K562 (cell line): ENCODE measurements around the gene DOK1. TPM values are rescaled to one million over a fixed set of nuclear protein-coding genes. Genes with fewer than 3 reads are reported as not detected.

ENCODE experiments used
- BRCA1 ChIP-seq, 2 experiments: fragments of 450-650 bp in 1 of 2; sonication (generic) in 1 of 2; formaldehyde crosslinking in 1 of 2; IDR thresholded peaks; 2 replicates each; pipeline versions ENCODE4 v1.5.0 to v1.6.1; 2017 to 2020; ENCODE audit warnings: mild to moderate bottlenecking in 1 of 2, missing genetic modification reagents in 1 of 2
- FOXJ3 ChIP-seq: sonication (generic); formaldehyde crosslinking; IDR thresholded peaks from 2 replicates; pipeline ENCODE4 v1.4.0; 2020; ENCODE audit warnings: mild to moderate bottlenecking, missing genetic modification reagents
- NR2C2 ChIP-seq, 2 experiments: fragments of 200-800 bp in 1 of 2; sonication (Bioruptor generic) in 1 of 2; sonication (generic) in 1 of 2; formaldehyde crosslinking in 1 of 2; IDR thresholded peaks; 2 replicates each; pipeline versions ENCODE4 v1.6.1 to v1.8.0; 2016 to 2022; ENCODE audit warnings: mild to moderate bottlenecking in 1 of 2, missing compliant biosample characterization in 1 of 2, missing genetic modification characterization in 1 of 2, missing genetic modification reagents in 1 of 2
- NR3C1 ChIP-seq: sonication (generic); formaldehyde crosslinking; IDR thresholded peaks from 2 replicates; pipeline ENCODE4 v1.8.1; 2022; ENCODE audit warnings: missing genetic modification reagents
- RFX7 ChIP-seq: fragments of 250-450 bp; sonication (Bioruptor Pico); IDR thresholded peaks from 2 replicates; pipeline ENCODE4 v1.5.1; 2021; ENCODE audit warnings: mild to moderate bottlenecking
- SMARCA4 ChIP-seq: fragments of 450-650 bp; IDR thresholded peaks from 2 replicates; pipeline ENCODE4 v1.6.1; 2016
- ZFX ChIP-seq: sonication (generic); formaldehyde crosslinking; IDR thresholded peaks from 2 replicates; pipeline ENCODE4 v1.8.0; 2022; ENCODE audit warnings: mild to moderate bottlenecking, missing genetic modification reagents, moderate library complexity
- ZNF165 ChIP-seq: fragments of 250-450 bp; sonication (Bioruptor Pico); IDR thresholded peaks from 2 replicates; pipeline ENCODE4 v1.4.0; 2020; ENCODE audit warnings: borderline replicate concordance
- ZNF695 ChIP-seq: fragments of 450-650 bp; formaldehyde crosslinking; IDR thresholded peaks from 2 replicates; pipeline ENCODE4 v1.4.0; 2020; ENCODE audit warnings: mild to moderate bottlenecking, moderate library complexity
- polyA plus RNA-seq, 8 experiments: library from polyadenylated mRNA; depleted of rRNA in 4 of 8; stranded (reverse) in 5 of 8; unstranded in 3 of 8; fragments of >200 nt; fragmentation: Nextera tagmentation in 2 of 8; fragmentation: Illumina TruSeq in 1 of 8; extraction: Ambion mirVana in 2 of 8; extraction: Trizol in 1 of 8; gene quantifications; 2 replicates each; pipeline versions ENCODE4 v1.2.1 to v1.2.3, GENCODE V29; 2011 to 2014; ENCODE audit warnings: inconsistent platforms in 1 of 8, missing spikeins in 1 of 8
- total RNA-seq, 7 experiments: library from RNA; depleted of rRNA in 6 of 7; stranded (reverse); fragments of >200 nt in 6 of 7; fragmentation: Illumina TruSeq in 2 of 7; extraction: Trizol in 2 of 7; gene quantifications; 2 replicates each; pipeline versions ENCODE4 v1.2.1 to v1.2.3, GENCODE V29; 2011 to 2021; ENCODE audit warnings: low replicate concordance in 1 of 7
- TF ChIP-seq, protein P1 (sequence below): fragments of 450-650 bp; IDR thresholded peaks from 2 replicates; pipeline ENCODE4 v1.6.1; 2016; ENCODE audit warnings: mild to moderate bottlenecking, moderate library complexity
- TF ChIP-seq, protein P2 (sequence below): fragments of 450-650 bp; formaldehyde crosslinking; IDR thresholded peaks from 2 replicates; pipeline ENCODE4 v1.4.0; 2020; ENCODE audit warnings: mild to moderate bottlenecking, moderate library complexity
- TF ChIP-seq, protein P3 (sequence below), 2 experiments: fragments of 450-650 bp; IDR thresholded peaks; 2 replicates each; pipeline ENCODE4 v1.6.1; 2016

DOK1 gene
- total and polyA plus RNA-seq, 9 of the 15 experiments (the other 6 are each of a cell fraction or from before 2014, with no cell fraction given) = 0.59 to 36.4 (median 16.1) TPM

DNA sequence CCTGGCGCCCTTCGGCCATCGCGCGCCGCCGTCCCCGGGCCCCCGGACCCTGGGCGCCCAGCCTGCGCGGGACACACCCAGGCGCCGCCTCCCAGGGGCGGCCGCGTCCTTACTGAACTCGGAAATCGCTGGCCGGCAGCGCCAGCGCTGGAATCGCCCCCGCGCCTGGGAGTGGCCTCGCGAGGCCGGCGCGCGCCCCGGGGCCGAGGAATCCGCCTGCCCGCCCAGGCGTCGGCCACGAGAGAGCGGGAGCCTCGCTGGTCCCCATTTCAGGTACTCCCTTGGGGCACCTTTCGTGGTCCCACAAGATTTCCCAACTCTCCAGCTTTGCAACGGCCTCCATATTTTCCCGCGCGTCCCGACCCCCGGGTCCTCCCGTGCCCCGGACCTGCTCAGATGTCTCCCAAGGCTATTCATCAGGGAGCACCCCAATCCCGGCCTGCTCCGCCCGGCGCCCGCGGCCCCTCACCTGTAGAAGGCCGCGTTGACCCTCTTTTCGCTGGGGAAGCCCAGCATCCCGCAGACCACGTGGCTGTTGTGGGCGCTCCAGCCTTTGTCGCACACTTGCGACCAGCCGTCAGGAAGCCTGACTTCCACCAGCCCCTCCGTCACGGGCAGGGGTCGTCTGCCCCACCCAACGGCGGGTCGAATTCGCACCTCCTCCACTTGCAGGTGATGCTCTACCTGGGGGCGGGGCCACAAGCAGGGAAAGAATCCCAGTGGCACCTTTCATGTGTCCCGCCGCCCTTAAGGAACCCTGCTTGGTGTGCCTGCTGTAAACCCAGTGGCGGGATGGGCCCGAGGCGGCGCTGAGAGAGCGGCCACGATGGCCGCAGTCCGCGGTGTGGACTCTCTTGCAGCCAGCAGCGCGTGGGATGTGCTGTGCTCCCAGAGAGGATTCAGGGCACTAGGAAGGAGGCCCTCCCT lies 5.4 kb upstream of the DOK1 start (continued):
- TF ChIP-seq, protein P1, sequence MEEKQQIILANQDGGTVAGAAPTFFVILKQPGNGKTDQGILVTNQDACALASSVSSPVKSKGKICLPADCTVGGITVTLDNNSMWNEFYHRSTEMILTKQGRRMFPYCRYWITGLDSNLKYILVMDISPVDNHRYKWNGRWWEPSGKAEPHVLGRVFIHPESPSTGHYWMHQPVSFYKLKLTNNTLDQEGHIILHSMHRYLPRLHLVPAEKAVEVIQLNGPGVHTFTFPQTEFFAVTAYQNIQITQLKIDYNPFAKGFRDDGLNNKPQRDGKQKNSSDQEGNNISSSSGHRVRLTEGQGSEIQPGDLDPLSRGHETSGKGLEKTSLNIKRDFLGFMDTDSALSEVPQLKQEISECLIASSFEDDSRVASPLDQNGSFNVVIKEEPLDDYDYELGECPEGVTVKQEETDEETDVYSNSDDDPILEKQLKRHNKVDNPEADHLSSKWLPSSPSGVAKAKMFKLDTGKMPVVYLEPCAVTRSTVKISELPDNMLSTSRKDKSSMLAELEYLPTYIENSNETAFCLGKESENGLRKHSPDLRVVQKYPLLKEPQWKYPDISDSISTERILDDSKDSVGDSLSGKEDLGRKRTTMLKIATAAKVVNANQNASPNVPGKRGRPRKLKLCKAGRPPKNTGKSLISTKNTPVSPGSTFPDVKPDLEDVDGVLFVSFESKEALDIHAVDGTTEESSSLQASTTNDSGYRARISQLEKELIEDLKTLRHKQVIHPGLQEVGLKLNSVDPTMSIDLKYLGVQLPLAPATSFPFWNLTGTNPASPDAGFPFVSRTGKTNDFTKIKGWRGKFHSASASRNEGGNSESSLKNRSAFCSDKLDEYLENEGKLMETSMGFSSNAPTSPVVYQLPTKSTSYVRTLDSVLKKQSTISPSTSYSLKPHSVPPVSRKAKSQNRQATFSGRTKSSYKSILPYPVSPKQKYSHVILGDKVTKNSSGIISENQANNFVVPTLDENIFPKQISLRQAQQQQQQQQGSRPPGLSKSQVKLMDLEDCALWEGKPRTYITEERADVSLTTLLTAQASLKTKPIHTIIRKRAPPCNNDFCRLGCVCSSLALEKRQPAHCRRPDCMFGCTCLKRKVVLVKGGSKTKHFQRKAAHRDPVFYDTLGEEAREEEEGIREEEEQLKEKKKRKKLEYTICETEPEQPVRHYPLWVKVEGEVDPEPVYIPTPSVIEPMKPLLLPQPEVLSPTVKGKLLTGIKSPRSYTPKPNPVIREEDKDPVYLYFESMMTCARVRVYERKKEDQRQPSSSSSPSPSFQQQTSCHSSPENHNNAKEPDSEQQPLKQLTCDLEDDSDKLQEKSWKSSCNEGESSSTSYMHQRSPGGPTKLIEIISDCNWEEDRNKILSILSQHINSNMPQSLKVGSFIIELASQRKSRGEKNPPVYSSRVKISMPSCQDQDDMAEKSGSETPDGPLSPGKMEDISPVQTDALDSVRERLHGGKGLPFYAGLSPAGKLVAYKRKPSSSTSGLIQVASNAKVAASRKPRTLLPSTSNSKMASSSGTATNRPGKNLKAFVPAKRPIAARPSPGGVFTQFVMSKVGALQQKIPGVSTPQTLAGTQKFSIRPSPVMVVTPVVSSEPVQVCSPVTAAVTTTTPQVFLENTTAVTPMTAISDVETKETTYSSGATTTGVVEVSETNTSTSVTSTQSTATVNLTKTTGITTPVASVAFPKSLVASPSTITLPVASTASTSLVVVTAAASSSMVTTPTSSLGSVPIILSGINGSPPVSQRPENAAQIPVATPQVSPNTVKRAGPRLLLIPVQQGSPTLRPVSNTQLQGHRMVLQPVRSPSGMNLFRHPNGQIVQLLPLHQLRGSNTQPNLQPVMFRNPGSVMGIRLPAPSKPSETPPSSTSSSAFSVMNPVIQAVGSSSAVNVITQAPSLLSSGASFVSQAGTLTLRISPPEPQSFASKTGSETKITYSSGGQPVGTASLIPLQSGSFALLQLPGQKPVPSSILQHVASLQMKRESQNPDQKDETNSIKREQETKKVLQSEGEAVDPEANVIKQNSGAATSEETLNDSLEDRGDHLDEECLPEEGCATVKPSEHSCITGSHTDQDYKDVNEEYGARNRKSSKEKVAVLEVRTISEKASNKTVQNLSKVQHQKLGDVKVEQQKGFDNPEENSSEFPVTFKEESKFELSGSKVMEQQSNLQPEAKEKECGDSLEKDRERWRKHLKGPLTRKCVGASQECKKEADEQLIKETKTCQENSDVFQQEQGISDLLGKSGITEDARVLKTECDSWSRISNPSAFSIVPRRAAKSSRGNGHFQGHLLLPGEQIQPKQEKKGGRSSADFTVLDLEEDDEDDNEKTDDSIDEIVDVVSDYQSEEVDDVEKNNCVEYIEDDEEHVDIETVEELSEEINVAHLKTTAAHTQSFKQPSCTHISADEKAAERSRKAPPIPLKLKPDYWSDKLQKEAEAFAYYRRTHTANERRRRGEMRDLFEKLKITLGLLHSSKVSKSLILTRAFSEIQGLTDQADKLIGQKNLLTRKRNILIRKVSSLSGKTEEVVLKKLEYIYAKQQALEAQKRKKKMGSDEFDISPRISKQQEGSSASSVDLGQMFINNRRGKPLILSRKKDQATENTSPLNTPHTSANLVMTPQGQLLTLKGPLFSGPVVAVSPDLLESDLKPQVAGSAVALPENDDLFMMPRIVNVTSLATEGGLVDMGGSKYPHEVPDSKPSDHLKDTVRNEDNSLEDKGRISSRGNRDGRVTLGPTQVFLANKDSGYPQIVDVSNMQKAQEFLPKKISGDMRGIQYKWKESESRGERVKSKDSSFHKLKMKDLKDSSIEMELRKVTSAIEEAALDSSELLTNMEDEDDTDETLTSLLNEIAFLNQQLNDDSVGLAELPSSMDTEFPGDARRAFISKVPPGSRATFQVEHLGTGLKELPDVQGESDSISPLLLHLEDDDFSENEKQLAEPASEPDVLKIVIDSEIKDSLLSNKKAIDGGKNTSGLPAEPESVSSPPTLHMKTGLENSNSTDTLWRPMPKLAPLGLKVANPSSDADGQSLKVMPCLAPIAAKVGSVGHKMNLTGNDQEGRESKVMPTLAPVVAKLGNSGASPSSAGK = peak; percentile 92
- no peak for TF ChIP-seq NR2C2 (CRISPR knock-in tag; IDR thresholded peaks at IDR 0.05)
- peak; percentile 32; the same call in 1 of the 2 replicates for TF ChIP-seq NR2C2 (tag; IDR thresholded peaks at IDR 0.05)
- no peak for TF ChIP-seq BRCA1 (IDR thresholded peaks at IDR 0.05)
- no peak for TF ChIP-seq BRCA1 (CRISPR knock-in tag; IDR thresholded peaks at IDR 0.05)
- TF ChIP-seq FOXJ3 (CRISPR knock-in tag) = no peak
- TF ChIP-seq RFX7 (CRISPR knock-in tag) = no peak
- TF ChIP-seq, protein P2, sequence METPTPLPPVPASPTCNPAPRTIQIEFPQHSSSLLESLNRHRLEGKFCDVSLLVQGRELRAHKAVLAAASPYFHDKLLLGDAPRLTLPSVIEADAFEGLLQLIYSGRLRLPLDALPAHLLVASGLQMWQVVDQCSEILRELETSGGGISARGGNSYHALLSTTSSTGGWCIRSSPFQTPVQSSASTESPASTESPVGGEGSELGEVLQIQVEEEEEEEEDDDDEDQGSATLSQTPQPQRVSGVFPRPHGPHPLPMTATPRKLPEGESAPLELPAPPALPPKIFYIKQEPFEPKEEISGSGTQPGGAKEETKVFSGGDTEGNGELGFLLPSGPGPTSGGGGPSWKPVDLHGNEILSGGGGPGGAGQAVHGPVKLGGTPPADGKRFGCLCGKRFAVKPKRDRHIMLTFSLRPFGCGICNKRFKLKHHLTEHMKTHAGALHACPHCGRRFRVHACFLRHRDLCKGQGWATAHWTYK (CRISPR knock-in tag) = 0 out of 2 replicates have a peak, but pooled peaks have one; percentile 39
- TF ChIP-seq NR3C1 = no peak
- no peak for TF ChIP-seq ZNF165 (CRISPR knock-in tag)
- TF ChIP-seq, protein P3, sequence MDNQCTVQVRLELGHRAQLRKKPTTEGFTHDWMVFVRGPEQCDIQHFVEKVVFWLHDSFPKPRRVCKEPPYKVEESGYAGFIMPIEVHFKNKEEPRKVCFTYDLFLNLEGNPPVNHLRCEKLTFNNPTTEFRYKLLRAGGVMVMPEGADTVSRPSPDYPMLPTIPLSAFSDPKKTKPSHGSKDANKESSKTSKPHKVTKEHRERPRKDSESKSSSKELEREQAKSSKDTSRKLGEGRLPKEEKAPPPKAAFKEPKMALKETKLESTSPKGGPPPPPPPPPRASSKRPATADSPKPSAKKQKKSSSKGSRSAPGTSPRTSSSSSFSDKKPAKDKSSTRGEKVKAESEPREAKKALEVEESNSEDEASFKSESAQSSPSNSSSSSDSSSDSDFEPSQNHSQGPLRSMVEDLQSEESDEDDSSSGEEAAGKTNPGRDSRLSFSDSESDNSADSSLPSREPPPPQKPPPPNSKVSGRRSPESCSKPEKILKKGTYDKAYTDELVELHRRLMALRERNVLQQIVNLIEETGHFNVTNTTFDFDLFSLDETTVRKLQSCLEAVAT (IDR thresholded peaks at IDR 0.05) = 0 out of 4 replicates have a peak, but pooled peaks of 1 of the 2 experiments have one; percentile 37
- peak; percentile 80 for TF ChIP-seq ZFX (CRISPR knock-in tag)
- TF ChIP-seq ZNF695 = no peak
- no peak for TF ChIP-seq SMARCA4
